WTC11 (cell line): ENCODE measurements around the gene C1QL1. TPM values are rescaled to one million over a fixed set of nuclear protein-coding genes. Genes with fewer than 3 reads are reported as not detected.

Source experiments
- ATAC-seq: fragments of 200-7000 bp; cut with Tn5 transposase; 2 replicates; pipeline ENCODE4 v1.10.0; 2021; ENCODE audit warnings: mild to moderate bottlenecking, moderate library complexity
- CTCF ChIA-PET: fragments of 300-600 bp; sonication (Branson Sonifier 250); formaldehyde crosslinking; loops from one replicate; lab custom pipeline; 2021; ENCODE audit warnings: antibody characterized with exemption; lab: Charles Lee
- POLR2A ChIA-PET: fragments of 350-600 bp; sonication (Branson Sonifier 250); formaldehyde crosslinking; loops from one replicate; lab custom pipeline; 2021; ENCODE audit warnings: antibody characterized with exemption; lab: Charles Lee
- DNase-seq: peaks from one replicate; pipeline ENCODE4 v3.0.0; 2021; ENCODE audit warnings: low spot score
- H3K27ac Mint-ChIP-seq: 2 replicates; pipeline ENCODE4 v1.8.0; 2021; ENCODE audit warnings: mixed read lengths
- H3K27me3 Mint-ChIP-seq: 2 replicates; pipeline ENCODE4 v1.8.0; 2021; ENCODE audit warnings: low read depth, mild to moderate bottlenecking, moderate library complexity, mixed read lengths
- H3K36me3 Mint-ChIP-seq: 2 replicates; pipeline ENCODE4 v1.8.0; 2021; ENCODE audit warnings: mixed read lengths
- H3K4me1 Mint-ChIP-seq: 2 replicates; pipeline ENCODE4 v1.8.0; 2022; ENCODE audit warnings: mixed read lengths
- H3K4me3 Mint-ChIP-seq: 2 replicates; pipeline ENCODE4 v1.8.0; 2021; ENCODE audit warnings: mild to moderate bottlenecking, moderate library complexity, mixed read lengths
- H3K9me3 Mint-ChIP-seq: 2 replicates; pipeline ENCODE4 v1.8.0; 2021; ENCODE audit warnings: mixed read lengths
- CBFB ChIP-seq: sonication (generic); formaldehyde crosslinking; IDR thresholded peaks from 2 replicates; pipeline ENCODE4 v1.8.1; 2022; ENCODE audit warnings: mild to moderate bottlenecking, low read depth, missing genetic modification reagents
- ETV6 ChIP-seq: sonication (generic); formaldehyde crosslinking; IDR thresholded peaks from 2 replicates; pipeline ENCODE4 v1.8.1; 2022; ENCODE audit warnings: mild to moderate bottlenecking, missing genetic modification reagents
- GABPB1 ChIP-seq: sonication (generic); formaldehyde crosslinking; IDR thresholded peaks from 2 replicates; pipeline ENCODE4 v1.8.1; 2023; ENCODE audit warnings: mild to moderate bottlenecking, missing genetic modification reagents
- GTF2I ChIP-seq: fragments of 250-450 bp; sonication (Bioruptor Pico); conservative IDR thresholded peaks from 2 replicates; pipeline ENCODE4 v1.4.0; 2021; ENCODE audit warnings: mild to moderate bottlenecking
- JUN ChIP-seq: sonication (generic); formaldehyde crosslinking; IDR thresholded peaks from 2 replicates; pipeline ENCODE4 v1.8.0; 2023; ENCODE audit warnings: mild to moderate bottlenecking, missing genetic modification reagents
- MXD4 ChIP-seq: fragments of 250-450 bp; sonication (Bioruptor Pico); IDR thresholded peaks from 2 replicates; pipeline ENCODE4 v1.8.0; 2021; ENCODE audit warnings: mild to moderate bottlenecking, moderate library complexity, borderline replicate concordance
- NFYB ChIP-seq: sonication (generic); formaldehyde crosslinking; conservative IDR thresholded peaks from 2 replicates; pipeline ENCODE4 v1.8.0; 2022; ENCODE audit warnings: low read depth, missing genetic modification reagents
- NR1H2 ChIP-seq: sonication (generic); formaldehyde crosslinking; IDR thresholded peaks from 2 replicates; pipeline ENCODE4 v1.9.0; 2021; ENCODE audit warnings: mild to moderate bottlenecking, moderate library complexity, missing genetic modification reagents
- NR3C1 ChIP-seq: sonication (generic); formaldehyde crosslinking; conservative IDR thresholded peaks from 2 replicates; pipeline ENCODE4 v1.8.1; 2023; ENCODE audit warnings: low read depth, mild to moderate bottlenecking, missing genetic modification reagents
- PRRX2 ChIP-seq: fragments of 250-450 bp; sonication (Bioruptor Pico); IDR thresholded peaks from 2 replicates; pipeline ENCODE4 v1.8.0; 2021; ENCODE audit warnings: mild to moderate bottlenecking
- SMAD4 ChIP-seq: sonication (generic); formaldehyde crosslinking; IDR thresholded peaks from 2 replicates; pipeline ENCODE4 v1.8.0; 2022; ENCODE audit warnings: mild to moderate bottlenecking, missing genetic modification reagents
- ZNF121 ChIP-seq: sonication (generic); formaldehyde crosslinking; IDR thresholded peaks from 2 replicates; pipeline ENCODE4 v1.8.0; 2023; ENCODE audit warnings: missing genetic modification reagents
- ZNF263 ChIP-seq: sonication (generic); formaldehyde crosslinking; IDR thresholded peaks from 2 replicates; pipeline ENCODE4 v1.8.1; 2022; ENCODE audit warnings: low read depth, mild to moderate bottlenecking, moderate library complexity, missing genetic modification reagents
- ZNF317 ChIP-seq: sonication (generic); formaldehyde crosslinking; IDR thresholded peaks from 2 replicates; pipeline ENCODE4 v1.8.1; 2023; ENCODE audit warnings: low read depth, mild to moderate bottlenecking, moderate library complexity, missing genetic modification reagents, borderline replicate concordance
- total RNA-seq: library from RNA; stranded (reverse); gene quantifications from 3 replicates; pipeline ENCODE4 v1.2.3, GENCODE V29; 2021
- TF ChIP-seq, protein P1 (sequence below): sonication (generic); formaldehyde crosslinking; IDR thresholded peaks from 2 replicates; pipeline ENCODE4 v1.8.1; 2022; ENCODE audit warnings: mild to moderate bottlenecking, moderate library complexity, missing genetic modification reagents
- TF ChIP-seq, protein P2 (sequence below): sonication (generic); formaldehyde crosslinking; IDR thresholded peaks from 2 replicates; pipeline ENCODE4 v1.8.1; 2023; ENCODE audit warnings: mild to moderate bottlenecking, missing genetic modification reagents, moderate library complexity
- TF ChIP-seq, protein P3 (sequence below): sonication (generic); formaldehyde crosslinking; IDR thresholded peaks from 2 replicates; pipeline ENCODE4 v1.8.1; 2023; ENCODE audit warnings: mild to moderate bottlenecking, missing genetic modification reagents, borderline replicate concordance
- TF ChIP-seq, protein P4 (sequence below): sonication (generic); formaldehyde crosslinking; IDR thresholded peaks from 2 replicates; pipeline ENCODE4 v1.8.0; 2022; ENCODE audit warnings: mild to moderate bottlenecking, missing genetic modification reagents
- TF ChIP-seq, protein P5 (sequence below): sonication (generic); formaldehyde crosslinking; IDR thresholded peaks from 2 replicates; pipeline ENCODE4 v1.8.0; 2023; ENCODE audit warnings: missing genetic modification reagents
- TF ChIP-seq, protein P6 (sequence below): fragments of 250-450 bp; sonication (Bioruptor Pico); IDR thresholded peaks from 2 replicates; pipeline ENCODE4 v1.9.0; 2021; ENCODE audit warnings: mild to moderate bottlenecking

Gene C1QL1
- total RNA-seq, 1 experiment from 2014 or later: 13.4 TPM

DNA sequence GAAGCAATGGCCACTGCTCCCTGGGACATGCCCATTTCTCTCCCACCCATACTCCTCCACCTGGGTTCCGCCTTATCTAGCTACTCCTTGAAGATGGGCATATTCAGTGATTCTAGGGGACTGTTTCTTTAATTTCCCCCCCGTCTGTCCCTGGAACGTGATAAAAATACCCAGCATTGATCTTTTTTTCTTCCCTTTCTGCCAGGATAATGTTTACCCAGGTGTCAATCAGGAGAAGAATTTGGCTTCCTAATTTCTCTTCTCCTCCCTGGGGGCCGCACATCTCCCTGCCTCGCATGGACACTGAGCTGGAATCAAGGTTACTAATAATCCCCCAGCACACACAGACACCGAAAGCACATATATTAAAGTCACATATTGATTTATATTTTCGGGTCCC, 48.1 kb upstream of the C1QL1 start:
- H3K4me3 Mint-ChIP-seq: no peak overlapping the region
- POLR2A ChIA-PET: no interaction called here
- H3K27ac Mint-ChIP-seq: no peak overlapping the region
- H3K9me3 Mint-ChIP-seq: no peaks in the 10 kb centered on the region
- no peak for DNase-seq
- peaks cover 36% of the 10 kb centered on the region for H3K4me1 Mint-ChIP-seq
- ATAC-seq: no peak
- no peaks in the 10 kb centered on the region for H3K36me3 Mint-ChIP-seq
- CTCF ChIA-PET: interaction anchor here (1.7 to 8.0 kb wide), 2 partner anchors 46 to 96 kb away, joined by 9 to 117 read pairs; partner anchors contain the start of gene C1QL1
- TF ChIP-seq NR1H2 (CRISPR knock-in tag): no peak
- TF ChIP-seq, protein P1, sequence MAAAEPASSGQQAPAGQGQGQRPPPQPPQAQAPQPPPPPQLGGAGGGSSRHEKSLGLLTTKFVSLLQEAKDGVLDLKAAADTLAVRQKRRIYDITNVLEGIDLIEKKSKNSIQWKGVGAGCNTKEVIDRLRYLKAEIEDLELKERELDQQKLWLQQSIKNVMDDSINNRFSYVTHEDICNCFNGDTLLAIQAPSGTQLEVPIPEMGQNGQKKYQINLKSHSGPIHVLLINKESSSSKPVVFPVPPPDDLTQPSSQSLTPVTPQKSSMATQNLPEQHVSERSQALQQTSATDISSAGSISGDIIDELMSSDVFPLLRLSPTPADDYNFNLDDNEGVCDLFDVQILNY: no peak
- TF ChIP-seq JUN: no peak
- TF ChIP-seq ZNF263: no peak
- no peak for TF ChIP-seq NFYB
- TF ChIP-seq, protein P2, sequence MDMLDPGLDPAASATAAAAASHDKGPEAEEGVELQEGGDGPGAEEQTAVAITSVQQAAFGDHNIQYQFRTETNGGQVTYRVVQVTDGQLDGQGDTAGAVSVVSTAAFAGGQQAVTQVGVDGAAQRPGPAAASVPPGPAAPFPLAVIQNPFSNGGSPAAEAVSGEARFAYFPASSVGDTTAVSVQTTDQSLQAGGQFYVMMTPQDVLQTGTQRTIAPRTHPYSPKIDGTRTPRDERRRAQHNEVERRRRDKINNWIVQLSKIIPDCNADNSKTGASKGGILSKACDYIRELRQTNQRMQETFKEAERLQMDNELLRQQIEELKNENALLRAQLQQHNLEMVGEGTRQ (CRISPR knock-in tag): no peak
- TF ChIP-seq, protein P3, sequence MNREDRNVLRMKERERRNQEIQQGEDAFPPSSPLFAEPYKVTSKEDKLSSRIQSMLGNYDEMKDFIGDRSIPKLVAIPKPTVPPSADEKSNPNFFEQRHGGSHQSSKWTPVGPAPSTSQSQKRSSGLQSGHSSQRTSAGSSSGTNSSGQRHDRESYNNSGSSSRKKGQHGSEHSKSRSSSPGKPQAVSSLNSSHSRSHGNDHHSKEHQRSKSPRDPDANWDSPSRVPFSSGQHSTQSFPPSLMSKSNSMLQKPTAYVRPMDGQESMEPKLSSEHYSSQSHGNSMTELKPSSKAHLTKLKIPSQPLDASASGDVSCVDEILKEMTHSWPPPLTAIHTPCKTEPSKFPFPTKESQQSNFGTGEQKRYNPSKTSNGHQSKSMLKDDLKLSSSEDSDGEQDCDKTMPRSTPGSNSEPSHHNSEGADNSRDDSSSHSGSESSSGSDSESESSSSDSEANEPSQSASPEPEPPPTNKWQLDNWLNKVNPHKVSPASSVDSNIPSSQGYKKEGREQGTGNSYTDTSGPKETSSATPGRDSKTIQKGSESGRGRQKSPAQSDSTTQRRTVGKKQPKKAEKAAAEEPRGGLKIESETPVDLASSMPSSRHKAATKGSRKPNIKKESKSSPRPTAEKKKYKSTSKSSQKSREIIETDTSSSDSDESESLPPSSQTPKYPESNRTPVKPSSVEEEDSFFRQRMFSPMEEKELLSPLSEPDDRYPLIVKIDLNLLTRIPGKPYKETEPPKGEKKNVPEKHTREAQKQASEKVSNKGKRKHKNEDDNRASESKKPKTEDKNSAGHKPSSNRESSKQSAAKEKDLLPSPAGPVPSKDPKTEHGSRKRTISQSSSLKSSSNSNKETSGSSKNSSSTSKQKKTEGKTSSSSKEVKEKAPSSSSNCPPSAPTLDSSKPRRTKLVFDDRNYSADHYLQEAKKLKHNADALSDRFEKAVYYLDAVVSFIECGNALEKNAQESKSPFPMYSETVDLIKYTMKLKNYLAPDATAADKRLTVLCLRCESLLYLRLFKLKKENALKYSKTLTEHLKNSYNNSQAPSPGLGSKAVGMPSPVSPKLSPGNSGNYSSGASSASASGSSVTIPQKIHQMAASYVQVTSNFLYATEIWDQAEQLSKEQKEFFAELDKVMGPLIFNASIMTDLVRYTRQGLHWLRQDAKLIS (CRISPR knock-in tag): no peak
- H3K27me3 Mint-ChIP-seq: peaks cover 38% of the 10 kb centered on the region

DNA sequence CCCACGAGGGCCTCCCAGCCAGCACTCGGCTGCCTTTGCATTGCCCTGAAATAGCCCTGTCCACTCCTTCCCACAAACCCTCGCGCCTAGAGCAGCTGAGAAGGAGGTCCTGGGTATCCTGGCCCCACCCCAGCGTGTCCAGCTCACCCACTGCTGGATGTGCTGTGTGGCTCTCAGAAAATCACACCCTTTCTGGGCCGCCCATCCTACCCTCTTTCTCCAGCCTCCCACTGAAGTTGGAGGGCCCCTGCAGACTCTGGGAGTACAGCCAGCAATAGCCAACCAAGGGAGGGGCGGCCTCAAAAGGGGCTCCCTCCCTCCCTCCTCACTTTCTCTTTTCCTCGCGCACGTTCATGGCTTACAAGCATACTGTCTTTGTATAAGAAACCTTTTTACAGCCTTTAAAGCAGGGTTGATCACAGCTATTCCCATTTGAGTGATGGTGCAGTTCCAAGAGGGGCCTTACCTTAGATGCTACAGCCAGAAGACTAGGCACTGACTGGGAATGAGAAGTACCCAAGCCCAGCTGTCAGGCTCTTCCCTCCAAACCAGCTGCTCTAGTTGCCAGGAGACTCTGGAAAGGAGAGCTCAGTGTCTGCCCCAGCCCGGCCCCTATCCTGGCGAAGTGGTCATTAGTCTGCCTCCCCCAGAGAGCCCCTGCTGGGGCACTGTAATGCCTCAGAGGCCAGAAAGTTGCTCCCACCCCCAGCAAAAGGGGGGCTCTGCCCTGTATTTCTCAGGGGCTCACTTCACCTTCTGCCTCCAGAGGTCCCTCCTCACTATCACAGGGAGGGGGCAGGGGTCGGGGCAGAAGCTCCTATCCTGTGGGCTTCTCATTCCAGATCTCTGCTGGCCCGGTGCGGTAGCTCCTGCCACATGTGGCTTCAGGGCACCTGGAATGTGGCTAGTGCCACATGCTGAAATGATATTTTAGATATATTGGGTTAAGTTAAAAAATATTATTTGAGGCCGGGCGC, 45.2 kb upstream of the C1QL1 start:
- ChIA-PET CTCF (interaction anchor here (0.5 to 5.8 kb wide), 19 partner anchors 8 to 877 kb away, joined by 3 to 39 read pairs (median 5); partner anchors contain the start of genes ACBD4 and C1QL1), POLR2A (interaction anchor here (0.6 kb wide), 1 partner anchor 195 kb away, joined by 3 read pairs; no protein-coding TSS in a partner anchor)
- ATAC-seq (peak; percentile 57), DNase-seq (peak; percentile 27)
- H3K36me3 Mint-ChIP-seq: no peaks in the 10 kb centered on the region
- no peak overlapping the region for H3K4me3 Mint-ChIP-seq
- peaks cover 12% of the 10 kb centered on the region for H3K27me3 Mint-ChIP-seq
- TF ChIP-seq CBFB (CRISPR knock-in tag) (no peak), PRRX2 (CRISPR knock-in tag) (no peak), ZNF121 (no peak), GTF2I (no peak), SMAD4 (CRISPR knock-in tag) (no peak), NR3C1 (CRISPR knock-in tag) (no peak), GABPB1 (CRISPR knock-in tag) (no peak), ETV6 (CRISPR knock-in tag) (no peak), ZNF317 (no peak), MXD4 (CRISPR knock-in tag) (no peak)
- TF ChIP-seq, protein P4, sequence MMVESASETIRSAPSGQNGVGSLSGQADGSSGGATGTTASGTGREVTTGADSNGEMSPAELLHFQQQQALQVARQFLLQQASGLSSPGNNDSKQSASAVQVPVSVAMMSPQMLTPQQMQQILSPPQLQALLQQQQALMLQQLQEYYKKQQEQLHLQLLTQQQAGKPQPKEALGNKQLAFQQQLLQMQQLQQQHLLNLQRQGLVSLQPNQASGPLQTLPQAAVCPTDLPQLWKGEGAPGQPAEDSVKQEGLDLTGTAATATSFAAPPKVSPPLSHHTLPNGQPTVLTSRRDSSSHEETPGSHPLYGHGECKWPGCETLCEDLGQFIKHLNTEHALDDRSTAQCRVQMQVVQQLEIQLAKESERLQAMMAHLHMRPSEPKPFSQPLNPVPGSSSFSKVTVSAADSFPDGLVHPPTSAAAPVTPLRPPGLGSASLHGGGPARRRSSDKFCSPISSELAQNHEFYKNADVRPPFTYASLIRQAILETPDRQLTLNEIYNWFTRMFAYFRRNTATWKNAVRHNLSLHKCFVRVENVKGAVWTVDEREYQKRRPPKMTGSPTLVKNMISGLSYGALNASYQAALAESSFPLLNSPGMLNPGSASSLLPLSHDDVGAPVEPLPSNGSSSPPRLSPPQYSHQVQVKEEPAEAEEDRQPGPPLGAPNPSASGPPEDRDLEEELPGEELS (CRISPR knock-in tag): no peak
- TF ChIP-seq, protein P5, sequence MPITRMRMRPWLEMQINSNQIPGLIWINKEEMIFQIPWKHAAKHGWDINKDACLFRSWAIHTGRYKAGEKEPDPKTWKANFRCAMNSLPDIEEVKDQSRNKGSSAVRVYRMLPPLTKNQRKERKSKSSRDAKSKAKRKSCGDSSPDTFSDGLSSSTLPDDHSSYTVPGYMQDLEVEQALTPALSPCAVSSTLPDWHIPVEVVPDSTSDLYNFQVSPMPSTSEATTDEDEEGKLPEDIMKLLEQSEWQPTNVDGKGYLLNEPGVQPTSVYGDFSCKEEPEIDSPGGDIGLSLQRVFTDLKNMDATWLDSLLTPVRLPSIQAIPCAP (CRISPR knock-in tag): no peak
- TF ChIP-seq, protein P6, sequence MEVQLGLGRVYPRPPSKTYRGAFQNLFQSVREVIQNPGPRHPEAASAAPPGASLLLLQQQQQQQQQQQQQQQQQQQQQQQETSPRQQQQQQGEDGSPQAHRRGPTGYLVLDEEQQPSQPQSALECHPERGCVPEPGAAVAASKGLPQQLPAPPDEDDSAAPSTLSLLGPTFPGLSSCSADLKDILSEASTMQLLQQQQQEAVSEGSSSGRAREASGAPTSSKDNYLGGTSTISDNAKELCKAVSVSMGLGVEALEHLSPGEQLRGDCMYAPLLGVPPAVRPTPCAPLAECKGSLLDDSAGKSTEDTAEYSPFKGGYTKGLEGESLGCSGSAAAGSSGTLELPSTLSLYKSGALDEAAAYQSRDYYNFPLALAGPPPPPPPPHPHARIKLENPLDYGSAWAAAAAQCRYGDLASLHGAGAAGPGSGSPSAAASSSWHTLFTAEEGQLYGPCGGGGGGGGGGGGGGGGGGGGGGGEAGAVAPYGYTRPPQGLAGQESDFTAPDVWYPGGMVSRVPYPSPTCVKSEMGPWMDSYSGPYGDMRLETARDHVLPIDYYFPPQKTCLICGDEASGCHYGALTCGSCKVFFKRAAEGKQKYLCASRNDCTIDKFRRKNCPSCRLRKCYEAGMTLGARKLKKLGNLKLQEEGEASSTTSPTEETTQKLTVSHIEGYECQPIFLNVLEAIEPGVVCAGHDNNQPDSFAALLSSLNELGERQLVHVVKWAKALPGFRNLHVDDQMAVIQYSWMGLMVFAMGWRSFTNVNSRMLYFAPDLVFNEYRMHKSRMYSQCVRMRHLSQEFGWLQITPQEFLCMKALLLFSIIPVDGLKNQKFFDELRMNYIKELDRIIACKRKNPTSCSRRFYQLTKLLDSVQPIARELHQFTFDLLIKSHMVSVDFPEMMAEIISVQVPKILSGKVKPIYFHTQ: no peak
- peak overlapping the region; percentile 21; the same call in 1 of the 2 replicates for H3K27ac Mint-ChIP-seq
- no peaks in the 10 kb centered on the region for H3K9me3 Mint-ChIP-seq
- H3K4me1 Mint-ChIP-seq: peaks cover 22% of the 10 kb centered on the region
